HG03280 (cell line): Measurements from ENCODE around the gene OTOS.

Source experiments
- ATAC-seq: cut with Tn5 transposase; IDR thresholded peaks from one replicate; pipeline ENCODE4 v1.9.1; 2021; ENCODE audit warnings: mild to moderate bottlenecking, moderate library complexity; ENCODE audit not compliant: unreplicated experiment

Gene OTOS

GRCh38 chr2:240168041-240168440 is 27.6 kb upstream of the OTOS start:
- no peak for ATAC-seq

DNA sequence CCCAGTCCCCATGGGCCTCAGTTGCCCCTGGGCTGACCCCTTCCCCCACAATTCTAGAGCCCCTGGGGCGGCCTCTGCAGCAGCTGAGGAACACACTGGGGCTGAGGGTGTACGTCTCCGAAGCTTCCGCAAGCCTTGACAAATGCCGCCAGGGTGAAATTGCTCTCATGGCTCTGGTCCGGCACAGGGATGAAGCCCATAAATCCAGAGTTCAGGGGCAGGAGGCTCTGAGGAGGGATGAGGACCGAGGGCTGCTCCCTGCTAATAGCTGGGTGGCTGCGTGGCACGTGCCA is 27.1 kb upstream of the OTOS start:
- ATAC-seq, result no peak

DNA sequence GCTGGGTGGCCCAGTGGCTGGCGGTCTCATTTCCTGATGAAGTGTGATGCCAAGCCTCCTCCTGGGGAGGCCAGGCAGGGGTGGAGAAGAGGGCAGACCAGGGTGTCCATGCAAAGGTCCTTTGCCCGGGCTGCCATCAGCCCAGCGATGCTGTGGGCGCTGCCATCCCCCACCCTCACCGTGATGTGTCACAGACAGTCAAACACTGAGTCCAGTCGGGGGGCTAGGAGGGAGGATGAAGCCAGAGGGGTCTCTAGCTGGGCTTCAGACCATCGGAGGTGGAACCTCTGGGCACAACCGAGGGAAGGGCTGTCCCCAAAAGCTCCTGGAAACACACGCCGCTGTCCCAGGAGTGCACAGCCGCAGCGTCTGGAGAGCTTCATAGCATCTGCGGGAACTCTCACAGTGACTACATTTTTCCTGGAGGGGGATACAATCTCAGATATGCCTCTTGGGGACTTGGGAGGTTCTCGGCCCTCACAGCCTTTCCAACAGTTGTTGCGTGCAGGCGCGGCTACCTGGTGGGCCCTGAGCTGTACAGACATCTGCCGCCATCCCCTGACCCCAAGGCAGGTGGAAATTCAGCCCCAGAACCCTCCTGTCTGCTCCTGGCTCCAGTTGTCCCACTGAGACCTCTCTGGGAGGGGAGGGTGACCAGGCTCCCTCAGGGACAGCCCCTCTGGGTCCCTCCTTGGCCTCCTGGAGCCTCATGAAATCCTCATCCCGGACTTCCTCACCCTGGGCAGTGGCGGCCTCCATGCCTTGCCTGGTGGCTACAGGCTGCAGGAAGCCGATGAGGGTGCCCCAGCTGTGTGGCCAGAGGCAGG is 26.5 kb upstream of the OTOS start:
- ATAC-seq, result no peak

DNA sequence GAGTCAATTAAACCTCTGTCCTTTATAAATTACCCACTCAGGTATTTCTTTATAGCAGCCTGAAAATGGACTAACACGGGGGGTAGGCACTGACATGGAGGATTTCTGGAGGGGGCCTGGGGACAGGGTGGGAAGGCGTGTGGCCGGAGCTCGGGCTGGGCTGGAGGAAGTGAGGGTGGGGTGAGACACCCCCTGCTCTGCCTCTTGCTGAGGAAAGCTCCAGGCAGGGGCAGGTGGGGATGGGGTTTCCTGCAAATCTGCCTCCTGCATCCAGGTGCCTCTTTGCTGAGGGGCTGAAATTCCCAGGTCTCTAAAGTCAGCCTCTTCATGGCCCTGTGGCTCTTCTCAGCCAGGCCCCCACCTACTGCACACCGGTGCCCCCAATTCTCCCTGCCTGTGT is 25.7 kb upstream of the OTOS start:
- no peak for ATAC-seq

DNA sequence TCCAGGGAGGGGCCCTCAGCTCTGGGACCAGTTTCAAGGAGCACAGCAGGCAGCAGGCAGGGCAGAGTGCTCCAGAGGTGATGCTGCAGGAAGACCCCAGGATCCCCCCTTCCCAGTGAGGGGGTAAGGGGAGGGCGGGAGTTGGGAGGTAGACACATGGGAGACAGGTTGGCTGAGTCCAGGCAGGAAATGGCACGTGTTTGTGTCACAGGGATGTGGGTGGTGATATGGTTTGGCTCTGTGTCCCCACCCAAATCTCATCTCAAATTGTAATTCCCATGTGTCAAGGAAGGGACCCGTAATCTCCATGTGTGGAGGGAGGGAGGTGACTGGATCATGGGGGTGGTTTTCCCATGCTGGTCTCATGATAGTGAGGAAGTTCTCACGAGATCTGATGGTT is 25.2 kb upstream of the OTOS start:
- no peak for ATAC-seq

DNA sequence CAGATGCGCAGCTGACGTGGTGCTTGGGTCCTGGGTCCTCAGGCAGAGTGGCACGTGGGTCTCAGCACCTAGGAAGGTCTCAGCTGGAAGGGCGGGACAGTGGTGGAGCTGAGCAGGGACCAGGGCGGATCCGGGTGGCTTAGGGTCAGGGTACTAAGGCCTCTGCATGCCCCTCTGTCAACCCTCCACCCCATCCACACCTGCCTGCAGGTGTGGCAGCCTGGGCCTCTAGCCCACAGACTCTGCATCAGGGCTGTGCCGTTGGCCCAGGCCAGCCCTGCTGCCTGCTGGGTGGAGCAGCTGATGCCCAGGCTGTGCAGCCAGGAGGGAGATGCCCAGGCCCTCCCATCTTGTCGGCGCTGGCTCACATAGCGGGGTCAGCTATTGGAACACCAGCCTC is 24.6 kb upstream of the OTOS start:
- no peak for ATAC-seq

GRCh38 chr2:240164586-240164985 is 24.1 kb upstream of the OTOS start:
- no peak for ATAC-seq

GRCh38 chr2:240163844-240164574 is 23.6 kb upstream of the OTOS start:
- ATAC-seq, result no peak

DNA sequence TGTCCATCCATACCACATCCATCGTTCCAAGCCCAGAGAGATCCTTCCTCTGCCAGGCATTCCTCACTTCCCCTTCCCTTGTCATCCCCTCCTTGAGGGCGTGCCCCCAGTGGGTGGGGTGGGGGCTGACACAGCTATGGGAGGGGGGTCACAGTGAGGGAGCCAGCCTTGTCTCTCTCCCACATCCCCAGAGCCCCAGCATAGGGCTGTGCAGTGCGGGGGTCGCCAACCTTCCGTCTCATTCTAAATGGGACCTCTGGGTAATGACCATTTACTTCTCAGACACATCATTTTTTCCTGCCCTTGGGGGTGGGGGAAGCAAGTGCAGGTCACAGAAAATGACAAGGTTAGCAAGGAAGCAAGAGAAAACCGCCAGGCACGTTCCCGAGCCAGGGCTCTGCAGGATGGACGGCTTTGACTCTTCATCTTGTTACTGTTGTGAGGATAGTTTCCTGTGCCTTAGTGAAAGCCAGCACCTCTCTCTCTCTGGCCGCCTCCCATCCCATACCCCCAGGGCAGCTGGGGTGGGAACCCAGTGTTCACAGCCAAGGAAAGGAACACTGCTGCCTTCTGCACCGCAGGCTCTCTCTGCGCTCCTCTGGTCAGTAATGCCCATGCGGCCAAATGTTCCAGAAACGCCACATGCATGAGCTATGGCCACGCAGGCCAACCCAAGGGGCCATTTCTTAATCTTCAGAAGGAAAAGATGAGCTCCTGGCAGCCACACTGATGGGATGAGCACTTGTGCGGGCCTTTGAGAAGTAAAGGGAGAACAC is 22.7 kb upstream of the OTOS start:
- no peak for ATAC-seq

- ATAC-seq, result no peak
Measured at GRCh38 chr2:240162531-240162930, 22.1 kb upstream of the OTOS start.

GRCh38 chr2:240162032-240162431 is 21.6 kb upstream of the OTOS start:
- no peak for ATAC-seq

- ATAC-seq, result no peak
Measured at GRCh38 chr2:240161087-240161750, 20.8 kb upstream of the OTOS start.

DNA sequence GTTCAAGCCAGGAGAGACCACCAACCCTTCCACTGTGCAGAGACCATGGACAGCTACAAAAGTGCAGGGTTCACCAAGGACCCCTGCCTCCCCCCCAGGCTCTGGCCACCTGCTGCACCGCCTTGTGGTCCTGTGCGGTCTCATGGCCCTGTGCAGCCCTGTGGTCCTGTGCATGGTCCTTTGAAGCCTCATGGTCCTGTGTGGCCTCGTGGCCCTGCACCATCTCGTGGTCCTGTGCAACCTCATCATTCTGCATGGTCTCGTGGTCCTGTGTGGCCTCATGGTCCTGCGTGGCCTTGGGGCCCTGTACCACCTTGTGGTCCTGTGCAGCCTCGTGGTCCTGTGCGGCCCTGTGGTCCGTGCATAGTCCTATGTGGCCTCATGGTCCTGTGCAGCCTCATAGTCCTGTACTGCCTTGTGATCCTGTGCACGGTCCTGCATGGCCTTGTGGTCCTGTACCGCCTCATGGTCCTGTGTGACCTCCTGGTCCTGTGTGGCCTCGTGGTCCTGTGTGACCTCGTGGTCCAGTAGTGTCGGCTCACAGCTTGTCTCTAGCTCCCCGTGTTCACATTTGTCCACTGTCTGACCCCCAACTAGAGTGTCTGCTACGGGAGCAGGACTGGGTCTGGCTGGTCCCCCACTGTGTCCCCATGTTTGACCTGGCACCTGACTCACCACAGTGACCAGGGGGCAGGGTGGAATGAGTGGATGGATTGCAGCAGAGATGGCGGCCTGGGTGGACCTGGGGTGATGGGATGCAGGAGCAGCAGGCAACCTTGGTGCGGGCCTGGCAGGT is 20.0 kb upstream of the OTOS start:
- ATAC-seq, result no peak

- no peak for ATAC-seq
Measured at GRCh38 chr2:240159251-240159839, 18.9 kb upstream of the OTOS start.

DNA sequence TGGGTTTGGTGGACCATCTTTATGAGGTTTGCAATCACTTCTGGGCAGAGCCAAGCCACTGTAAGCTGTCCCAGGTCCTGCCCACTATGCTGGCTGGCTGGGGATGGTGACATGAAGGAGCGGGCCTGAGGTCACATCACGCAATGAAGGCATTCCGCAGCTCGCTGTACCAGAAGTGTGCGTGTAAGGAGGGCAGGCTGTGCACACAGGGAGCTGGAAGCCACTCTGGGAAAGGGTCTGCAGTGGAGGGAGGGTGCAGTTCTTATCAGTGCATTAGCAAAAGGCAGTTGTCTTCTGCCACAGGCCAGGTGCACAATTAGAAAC is 16.7 kb upstream of the OTOS start:
- no peak for ATAC-seq

- no peak for ATAC-seq
Measured at GRCh38 chr2:240156435-240157146, 16.1 kb upstream of the OTOS start.

- ATAC-seq, result no peak
Measured at GRCh38 chr2:240155745-240156390, 15.4 kb upstream of the OTOS start.

DNA sequence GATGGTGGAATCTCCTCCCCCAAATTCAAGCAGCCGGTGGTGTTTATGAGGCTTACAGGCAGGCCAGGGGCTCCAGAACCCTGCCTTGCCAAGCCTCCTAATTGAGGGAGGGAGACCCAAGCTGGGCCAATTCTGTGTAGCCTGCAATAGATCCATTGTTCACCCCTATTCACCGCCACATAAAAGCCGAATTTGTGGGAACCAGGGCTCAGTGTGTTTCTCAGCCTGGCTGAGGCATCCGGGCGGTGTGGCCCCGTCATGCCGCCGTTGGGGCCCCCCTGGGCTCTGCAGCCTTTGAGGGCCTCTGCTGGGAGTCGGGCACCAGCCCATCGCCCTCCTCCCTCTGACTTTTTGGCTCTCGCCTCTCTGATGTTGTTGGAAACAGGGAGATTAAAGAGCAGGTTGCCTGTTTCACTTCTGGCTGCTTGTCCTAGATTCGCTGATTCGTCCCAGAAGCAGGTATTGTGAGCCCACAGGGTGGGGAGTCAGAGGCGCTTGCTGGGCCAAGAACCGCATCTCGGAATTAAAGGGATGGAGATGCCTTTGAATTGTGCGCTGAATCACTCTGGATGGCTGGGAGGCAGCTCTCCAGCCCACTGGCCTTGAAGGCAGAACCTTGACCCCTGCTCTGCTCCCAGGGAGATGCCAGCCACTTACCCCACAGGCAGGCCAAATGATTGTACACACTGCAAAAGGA is 14.7 kb upstream of the OTOS start:
- no peak for ATAC-seq

- ATAC-seq, result no peak
Measured at GRCh38 chr2:240154606-240155005, 14.1 kb upstream of the OTOS start.
